Breast epithelium (tissue), 4 donors: ENCODE results near the gene ADAMTS13. TPM values are rescaled to one million over a fixed set of nuclear protein-coding genes. Genes with fewer than 3 reads are reported as not detected.

Experiments
- DNase-seq, 2 donors: peaks; one replicate each; pipeline ENCODE4 v3.0.0-alpha.2; 2019; ENCODE audit warnings: low spot score in 2 of 2
- H3K27ac ChIP-seq, 2 donors: fragments of 200-600 bp; sonication (generic) in 1 of 2; one replicate each; pipeline ENCODE4 v1.5.1; 2016 to 2019; ENCODE audit warnings: mild to moderate bottlenecking in 1 of 2
- H3K27me3 ChIP-seq, 2 donors: fragments of 200-600 bp; sonication (generic) in 1 of 2; one replicate each; pipeline versions ENCODE4 v1.5.1 to v1.6.0; 2017 to 2019; ENCODE audit warnings: control low read depth in 1 of 2, mild to moderate bottlenecking in 1 of 2
- H3K36me3 ChIP-seq: fragments of 200-600 bp; one replicate; pipeline ENCODE4 v1.5.1; 2019
- H3K4me1 ChIP-seq, 2 donors: fragments of 200-600 bp; sonication (generic); one replicate each; pipeline ENCODE4 v1.5.1; 2016 to 2019; ENCODE audit warnings: control low read depth in 1 of 2
- H3K4me3 ChIP-seq, 3 donors: fragments of 200-600 bp; sonication (generic); 1 replicate in 2 of 3; 2 replicates in 1 of 3; pipeline ENCODE4 v1.5.1; 2016 to 2019; ENCODE audit warnings: mild to moderate bottlenecking in 3 of 3, moderate library complexity in 2 of 3
- H3K9me3 ChIP-seq, 2 donors: fragments of 200-600 bp; sonication (generic) in 1 of 2; one replicate each; pipeline ENCODE4 v1.5.1; 2016 to 2019; ENCODE audit warnings: control low read depth in 1 of 2
- CTCF ChIP-seq, 3 donors: fragments of 450-650 bp; IDR thresholded peaks; one replicate each; pipeline ENCODE4 v1.5.1; 2016 to 2017; ENCODE audit warnings: antibody characterized with exemption in 3 of 3, mild to moderate bottlenecking in 3 of 3, moderate library complexity in 3 of 3
- POLR2A ChIP-seq: fragments of 450-650 bp; IDR thresholded peaks from one replicate; pipeline ENCODE4 v1.6.1; 2016; ENCODE audit warnings: antibody characterized with exemption, mild to moderate bottlenecking, moderate library complexity
- POLR2AphosphoS5 ChIP-seq, 3 donors: sonication (generic); formaldehyde crosslinking; IDR thresholded peaks; one replicate each; pipeline ENCODE4 v1.6.1; 2017; ENCODE audit warnings: antibody characterized with exemption in 3 of 3
- intact Hi-C: fragments of 100-400 bp; cut with DNase I; formaldehyde crosslinking; loops from one replicate; pipeline ENCODE4 v1.15.1; 2023; ENCODE audit warnings: low total_unique reads
- total RNA-seq, 3 donors: library from RNA; depleted of rRNA; stranded (reverse); fragments of >200 nt; gene quantifications; one replicate each; pipeline ENCODE4 v1.1.0, GENCODE V29; 2016

Gene ADAMTS13
- total RNA-seq, 3 donors from 2014 or later = 0.88 to 2.9 (median 0.96) TPM

- H3K4me3 ChIP-seq = no peak overlapping the region
- H3K9me3 ChIP-seq = peaks cover 0 to 17% of the 10 kb centered on the region in 2 donors
- DNase-seq = no peak
- intact Hi-C loops = no loop called here
- H3K4me1 ChIP-seq = no peaks in the 10 kb centered on the region
- no peak overlapping the region for H3K27ac ChIP-seq
- no peaks in the 10 kb centered on the region for H3K36me3 ChIP-seq
- H3K27me3 ChIP-seq = peaks cover 3 to 12% of the 10 kb centered on the region in 2 donors
- TF ChIP-seq POLR2A (no peak), POLR2AphosphoS5 (IDR thresholded peaks at IDR 0.05) (no peak), CTCF (IDR thresholded peaks at IDR 0.05) (no peak)
Measured at GRCh38 chr9:133499892-133500270, 77.7 kb downstream of the ADAMTS13 start.

- peaks cover 3 to 4% of the 10 kb centered on the region in 2 donors for H3K27me3 ChIP-seq
- DNase-seq = no peak
- H3K36me3 ChIP-seq = no peaks in the 10 kb centered on the region
- H3K27ac ChIP-seq = no peak overlapping the region
- H3K4me3 ChIP-seq = no peak overlapping the region
- intact Hi-C loops = no loop called here
- H3K4me1 ChIP-seq = no peaks in the 10 kb centered on the region
- H3K9me3 ChIP-seq = peaks cover 0 to 17% of the 10 kb centered on the region in 2 donors
- TF ChIP-seq POLR2A (no peak), CTCF (IDR thresholded peaks at IDR 0.05) (no peak), POLR2AphosphoS5 (IDR thresholded peaks at IDR 0.05) (no peak)
Measured at GRCh38 chr9:133502112-133502511, 79.9 kb downstream of the ADAMTS13 start.

GRCh38 chr9:133505186-133505830 is 83.1 kb downstream of the ADAMTS13 start:
- intact Hi-C loops = no loop called here
- TF ChIP-seq POLR2AphosphoS5 (IDR thresholded peaks at IDR 0.05) = no peak
- no peak for TF ChIP-seq POLR2A
- TF ChIP-seq CTCF (IDR thresholded peaks at IDR 0.05) = no peak
- Histone ChIP-seq H3K27ac (peak overlapping the region in 1 of 2 donors; percentile 68), H3K27me3 (no peaks in the 10 kb centered on the region), H3K36me3 (no peaks in the 10 kb centered on the region), H3K9me3 (peaks cover 0 to 17% of the 10 kb centered on the region in 2 donors), H3K4me3 (no peak overlapping the region), H3K4me1 (no peaks in the 10 kb centered on the region)
- no peak for DNase-seq

GRCh38 chr9:133505901-133506652 is 83.9 kb downstream of the ADAMTS13 start:
- TF ChIP-seq POLR2A (no peak), CTCF (IDR thresholded peaks at IDR 0.05) (no peak), POLR2AphosphoS5 (IDR thresholded peaks at IDR 0.05) (no peak)
- intact Hi-C loops = no loop called here
- Histone ChIP-seq H3K36me3 (no peaks in the 10 kb centered on the region), H3K4me1 (no peaks in the 10 kb centered on the region), H3K9me3 (peaks cover 0 to 16% of the 10 kb centered on the region in 2 donors), H3K4me3 (no peak overlapping the region), H3K27me3 (no peaks in the 10 kb centered on the region), H3K27ac (peak overlapping the region in 1 of 2 donors; percentile 68)
- no peak for DNase-seq

GRCh38 chr9:133506653-133507038 is 84.5 kb downstream of the ADAMTS13 start:
- Histone ChIP-seq H3K4me1 (no peaks in the 10 kb centered on the region), H3K27me3 (no peaks in the 10 kb centered on the region), H3K9me3 (peaks cover 0 to 10% of the 10 kb centered on the region in 2 donors), H3K27ac (peak overlapping the region in 1 of 2 donors; percentile 68), H3K4me3 (no peak overlapping the region), H3K36me3 (no peaks in the 10 kb centered on the region)
- DNase-seq = no peak
- TF ChIP-seq POLR2A (no peak), CTCF (IDR thresholded peaks at IDR 0.05) (no peak), POLR2AphosphoS5 (IDR thresholded peaks at IDR 0.05) (no peak)
- intact Hi-C loops = no loop called here
